GM12892 (cell line): ENCODE results near the gene RIMS4. TPM values are rescaled to one million over a fixed set of nuclear protein-coding genes. Genes with fewer than 3 reads are reported as not detected.

Experiments used
- DNase-seq: peaks from one replicate; pipeline ENCODE4 v3.0.0; 2011; ENCODE audit not compliant: insufficient read length
- FAIRE-seq: peaks from 2 replicates; lab custom pipeline; 2011; peaks lifted over from hg19 to GRCh38; lab: Jason Lieb, UNC
- POLR2A ChIP-seq: IDR thresholded peaks from 2 replicates; pipeline ENCODE4 v1.6.1; 2011; ENCODE audit warnings: low read depth, low read length, control low read depth
- POLR2AphosphoS5 ChIP-seq: IDR thresholded peaks from 2 replicates; pipeline ENCODE4 v1.6.1; 2011; ENCODE audit warnings: low read depth, low read length, control low read depth
- TAF1 ChIP-seq: IDR thresholded peaks from 2 replicates; pipeline ENCODE4 v1.6.1; 2011; ENCODE audit warnings: low read depth, mild to moderate bottlenecking, control low read depth, low read length, borderline replicate concordance
- polyA plus RNA-seq: library from polyadenylated mRNA; unstranded; fragments of >200 nt; gene quantifications from one replicate; pipeline ENCODE4 v1.2.1, GENCODE V29; 2012; ENCODE audit warnings: missing spikeins, inconsistent platforms; ENCODE audit not compliant: missing spikeins

RIMS4 gene
- not detected for polyA plus RNA-seq

GRCh38 chr20:44810391-44811149, at the start of gene RIMS4:
Gene RIMS4, minus strand, starts transcription at chr20:44810546. Its CDS starts 275 bp downstream, at chr20:44810271.
- no peak for FAIRE-seq
- DNase-seq = no peak
- no peak for TF ChIP-seq POLR2A
- no peak for TF ChIP-seq TAF1

DNA sequence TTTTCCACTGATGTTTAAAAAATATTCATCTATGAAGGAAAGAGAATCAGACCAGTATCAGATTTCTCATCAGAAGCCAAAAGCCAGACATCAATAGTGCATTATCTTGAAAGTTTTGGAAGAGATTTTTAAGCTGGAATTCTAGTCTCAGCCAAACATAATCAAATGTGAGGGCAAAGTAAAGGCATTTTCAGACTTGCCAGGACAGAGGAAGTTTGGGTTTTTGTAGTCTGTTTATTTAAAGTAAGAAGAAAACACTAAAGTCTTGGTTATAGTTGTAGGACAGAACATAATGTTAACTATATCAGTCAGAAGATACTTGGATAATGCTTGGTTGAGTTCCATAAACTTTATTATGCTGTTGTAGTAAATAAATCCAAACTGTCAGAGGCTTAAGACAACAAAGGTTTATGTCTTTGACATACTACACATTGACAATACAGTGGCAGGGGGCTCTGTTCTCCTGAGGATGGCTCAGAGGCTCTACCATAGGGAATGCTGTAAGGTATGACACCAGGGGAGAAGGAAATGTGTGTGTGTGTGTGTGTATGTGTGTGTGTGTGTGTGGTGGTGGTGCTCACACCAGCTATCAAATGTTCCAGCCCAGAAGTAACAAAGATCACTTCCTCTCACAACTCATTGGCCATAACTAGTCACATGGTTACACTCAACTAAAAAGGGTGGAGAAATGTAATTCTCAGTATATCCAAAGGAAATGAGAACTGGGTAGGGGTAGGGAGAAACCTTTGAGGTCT, 48.4 kb upstream of the RIMS4 start:
- no peak for FAIRE-seq
- TF ChIP-seq POLR2AphosphoS5 = no peak
- DNase-seq = no peak

DNA sequence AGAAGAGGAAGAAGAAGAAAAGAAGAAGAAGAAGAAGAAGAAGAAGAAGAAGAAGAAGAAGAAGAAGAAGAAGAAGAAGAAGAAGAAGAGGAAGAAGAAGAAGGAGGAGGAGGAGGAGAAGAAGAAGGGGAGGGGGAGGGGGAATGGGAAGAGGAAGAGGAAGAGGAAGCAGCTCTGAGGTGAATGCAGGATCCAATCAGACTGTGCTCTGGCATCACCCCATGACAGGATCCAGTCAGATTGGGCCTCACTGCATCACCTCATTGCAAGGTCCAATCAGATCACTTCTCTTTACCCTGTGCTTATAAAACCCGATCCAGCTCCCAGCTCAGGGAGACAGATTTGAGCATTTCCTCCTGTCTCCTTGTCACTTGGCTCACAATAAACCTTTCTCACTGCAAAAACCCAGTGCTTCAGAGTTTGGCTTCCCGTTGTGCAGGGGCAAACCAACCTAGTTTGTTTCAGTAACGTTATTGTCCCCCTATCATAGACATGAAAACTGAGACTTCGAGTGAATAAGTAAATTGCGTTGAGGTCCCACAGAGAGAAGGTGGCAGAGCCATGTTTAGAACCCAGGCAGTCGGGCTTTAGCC, 46.6 kb upstream of the RIMS4 start:
- no peak for TF ChIP-seq POLR2AphosphoS5
- no peak for TF ChIP-seq POLR2A
- no peak for TF ChIP-seq TAF1
- no peak for DNase-seq
- FAIRE-seq = no peak

DNA sequence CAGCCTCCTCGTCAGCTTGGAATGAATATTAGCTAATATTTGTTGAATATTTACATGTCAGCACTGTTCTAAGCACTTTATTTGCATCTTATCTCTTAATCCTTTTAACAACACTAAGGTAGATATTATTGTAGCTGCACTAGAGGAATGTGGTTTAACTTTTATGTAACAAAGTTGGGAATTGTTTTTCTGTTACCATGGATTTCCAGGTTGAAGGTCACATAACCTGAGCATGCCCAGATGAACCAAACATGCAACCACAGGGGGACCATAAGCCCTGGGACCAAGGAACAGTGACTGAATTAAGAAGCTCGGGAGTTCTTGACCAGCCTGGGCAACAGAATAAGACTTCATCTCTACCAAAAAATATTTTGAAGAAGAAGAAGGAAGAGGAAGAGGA, 46.1 kb upstream of the RIMS4 start:
- no peak for DNase-seq
- TF ChIP-seq POLR2AphosphoS5 (no peak), POLR2A (no peak), TAF1 (no peak)
- no peak for FAIRE-seq

GRCh38 chr20:44851545-44851944, 41.2 kb upstream of the RIMS4 start:
- FAIRE-seq (no peak), DNase-seq (no peak)
- no peak for TF ChIP-seq TAF1
- TF ChIP-seq POLR2A = no peak
- no peak for TF ChIP-seq POLR2AphosphoS5

DNA sequence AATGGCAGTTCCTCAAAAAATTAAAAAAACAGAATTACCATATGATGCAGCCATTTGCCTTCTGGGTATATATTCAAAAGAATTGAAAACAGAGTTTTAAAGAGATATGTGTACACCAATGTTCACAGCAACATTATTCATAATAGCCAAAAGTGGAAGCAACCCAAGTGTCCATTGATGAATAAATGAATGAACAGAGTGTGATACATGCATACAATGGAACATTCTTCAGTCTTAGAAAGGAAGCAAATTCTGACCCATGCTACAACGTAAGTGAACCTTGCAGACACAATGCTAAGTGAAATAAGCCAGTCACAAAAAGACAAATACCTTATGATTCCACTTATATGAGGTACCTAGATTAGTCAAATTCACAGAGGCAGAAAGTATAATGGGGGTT, 40.5 kb upstream of the RIMS4 start:
- FAIRE-seq (no peak), DNase-seq (no peak)
- no peak for TF ChIP-seq POLR2AphosphoS5
- TF ChIP-seq TAF1 = no peak
- no peak for TF ChIP-seq POLR2A

GRCh38 chr20:44850272-44850671, 39.9 kb upstream of the RIMS4 start:
- FAIRE-seq = no peak
- TF ChIP-seq TAF1 (no peak), POLR2AphosphoS5 (no peak), POLR2A (no peak)
- DNase-seq = no peak

DNA sequence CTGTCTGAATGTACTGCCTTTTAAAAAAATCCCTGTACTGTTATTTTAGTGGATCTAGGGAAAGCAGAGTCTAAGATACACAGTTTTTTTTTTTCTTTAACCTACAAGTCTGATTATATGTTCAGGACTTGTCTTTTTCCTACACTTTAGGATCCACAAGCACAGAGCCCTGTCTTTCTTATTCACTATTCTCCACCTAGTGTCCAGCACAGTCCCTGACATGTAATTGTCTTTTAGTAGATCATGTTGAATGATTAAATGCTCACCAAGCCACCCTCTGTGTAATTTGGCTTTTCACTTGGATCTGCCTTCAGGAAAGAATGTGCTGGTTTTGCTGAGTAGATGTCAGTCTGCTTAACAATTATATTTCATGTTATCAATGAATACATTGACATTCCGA, 39.4 kb upstream of the RIMS4 start:
- no peak for FAIRE-seq
- no peak for TF ChIP-seq POLR2A
- no peak for TF ChIP-seq TAF1
- TF ChIP-seq POLR2AphosphoS5 = no peak
- no peak for DNase-seq

DNA sequence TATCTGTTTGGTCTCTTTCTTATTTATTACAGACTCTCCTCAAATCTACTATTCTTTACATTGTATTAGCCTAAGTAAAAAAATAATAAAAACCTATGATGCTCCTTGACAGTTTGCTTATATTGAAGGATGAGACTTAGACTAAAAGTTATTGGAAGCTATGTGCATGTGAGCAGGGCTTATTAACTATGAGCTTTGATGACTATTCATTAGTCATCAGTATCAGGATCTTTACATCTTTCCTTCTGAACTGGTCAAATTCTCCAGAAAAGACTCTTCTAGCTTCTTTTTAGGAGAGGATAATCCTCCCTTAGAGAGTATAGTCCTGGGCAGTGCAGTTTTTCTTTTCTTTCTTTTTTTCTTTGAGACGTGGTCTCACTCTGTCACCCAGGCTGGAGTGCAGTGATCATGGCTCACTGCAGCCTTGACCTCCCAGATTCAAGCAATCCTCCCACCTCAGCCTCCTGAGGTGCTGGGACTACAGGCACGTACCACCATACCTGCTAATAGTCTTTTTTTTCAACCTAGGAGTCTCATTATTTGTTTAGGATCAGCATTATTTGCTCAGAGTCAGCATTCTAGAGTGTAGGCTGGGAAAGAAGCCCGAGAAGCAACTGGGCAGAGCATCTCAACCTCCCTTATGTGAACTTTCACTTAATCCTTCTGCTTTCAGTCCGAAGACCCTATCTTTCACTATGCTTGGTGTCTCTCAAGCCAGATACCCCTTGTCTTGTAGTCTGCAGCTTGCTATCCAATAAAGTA, 38.1 kb upstream of the RIMS4 start:
- DNase-seq (no peak), FAIRE-seq (no peak)
- no peak for TF ChIP-seq POLR2A
- no peak for TF ChIP-seq TAF1
- no peak for TF ChIP-seq POLR2AphosphoS5

- FAIRE-seq (no peak), DNase-seq (no peak)
- no peak for TF ChIP-seq TAF1
- no peak for TF ChIP-seq POLR2AphosphoS5
- no peak for TF ChIP-seq POLR2A
These were observed 33.5 kb upstream of the RIMS4 start for GRCh38 chr20:44843876-44844275.

DNA sequence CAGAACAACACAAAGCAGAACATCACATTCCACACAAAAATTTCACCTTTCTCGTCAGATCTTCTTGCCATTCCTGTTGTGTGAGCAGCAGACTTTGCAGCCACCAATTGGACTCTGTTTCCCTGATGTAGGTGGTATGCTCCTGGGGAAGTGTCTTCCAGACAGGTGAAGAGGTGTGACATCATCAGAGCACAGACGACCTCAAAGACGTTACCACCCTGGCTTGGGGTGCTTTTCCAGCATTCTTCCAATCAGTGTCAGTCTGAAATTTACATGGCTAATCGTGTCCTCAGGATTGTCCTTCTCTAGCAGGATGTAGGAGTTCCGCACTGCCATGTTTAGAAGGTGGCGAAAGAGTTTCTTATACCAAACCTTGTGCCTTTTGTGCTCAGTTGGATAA, 31.6 kb upstream of the RIMS4 start:
- DNase-seq (no peak), FAIRE-seq (no peak)
- TF ChIP-seq POLR2AphosphoS5 (no peak), POLR2A (no peak), TAF1 (no peak)
